ENCODE data around the gene HOXC11.

HOXC11 gene

GRCh38 chr12:53960187-53961024 lies 12.5 kb upstream of the HOXC11 start:
- DNase-seq, result no peak

GRCh38 chr12:53961025-53961761 lies 11.7 kb upstream of the HOXC11 start:
- no peak for DNase-seq

GRCh38 chr12:53963005-53963404 lies 9.9 kb upstream of the HOXC11 start:
- DNase-seq, result no peak

- DNase-seq, result no peak
These were observed 9.3 kb upstream of the HOXC11 start for GRCh38 chr12:53963434-53964314.

GRCh38 chr12:53964315-53964713 lies 8.6 kb upstream of the HOXC11 start:
- no peak for DNase-seq

GRCh38 chr12:53965281-53966084 lies 7.4 kb upstream of the HOXC11 start:
- no peak for DNase-seq

GRCh38 chr12:53966085-53966384 lies 6.9 kb upstream of the HOXC11 start:
- no peak for DNase-seq

GRCh38 chr12:53966385-53967133 lies 6.4 kb upstream of the HOXC11 start:
- DNase-seq, result no peak

- DNase-seq, result no peak
These were observed 5.5 kb upstream of the HOXC11 start for GRCh38 chr12:53967421-53967925.

GRCh38 chr12:53968214-53969127 lies 4.5 kb upstream of the HOXC11 start:
- DNase-seq, result no peak

GRCh38 chr12:53969588-53970259 lies 3.2 kb upstream of the HOXC11 start:
- no peak for DNase-seq

GRCh38 chr12:53970451-53970850 lies 2.5 kb upstream of the HOXC11 start:
- DNase-seq, result no peak

GRCh38 chr12:53971129-53971528 lies 1.8 kb upstream of the HOXC11 start:
- no peak for DNase-seq

GRCh38 chr12:53971686-53972085 lies 1.2 kb upstream of the HOXC11 start:
- DNase-seq, result no peak

- DNase-seq, result no peak
These were observed 699 bp upstream of the HOXC11 start for GRCh38 chr12:53972152-53972702.

GRCh38 chr12:53973236-53974042 lies 513 bp downstream of the HOXC11 start:
- no peak for DNase-seq

- DNase-seq, result peak; percentile 53
These were observed 1.4 kb downstream of the HOXC11 start, which contains the start of gene HOTAIR for GRCh38 chr12:53974084-53975063. Gene HOTAIR, minus strand, starts transcription at chr12:53974954.

Measured in NCI-H1092 treated with DMSO at 0.1 percent for 48 hours (cell line).